Fibroblast of mammary gland (primary cell): ENCODE data around the gene KLHL4.
"Not testable (repeated sequence)": the region's sequence is repeated elsewhere in the genome, so short reads cannot be mapped to it uniquely, and the experiment has no call there.

Experiments used
- DNase-seq: peaks from one replicate; pipeline ENCODE4 v3.0.0-alpha.2; 2010; ENCODE audit warnings: low read depth
- H3K4me3 ChIP-seq: 2 replicates; pipeline ENCODE4 v1.5.1; 2011; ENCODE audit warnings: low read depth, mild to moderate bottlenecking, low read length, moderate library complexity; ENCODE audit not compliant: control insufficient read depth
- TF ChIP-seq, protein P1 (sequence below): conservative IDR thresholded peaks from 2 replicates; pipeline ENCODE4 v1.5.1; 2011; ENCODE audit warnings: low read depth, low read length, inconsistent platforms; ENCODE audit not compliant: control insufficient read depth, insufficient read depth

The KLHL4 gene

GRCh38 chrX:87693204-87693603, 175.6 kb downstream of the KLHL4 start:
- H3K4me3 ChIP-seq = no peak overlapping the region
- TF ChIP-seq, protein P1, sequence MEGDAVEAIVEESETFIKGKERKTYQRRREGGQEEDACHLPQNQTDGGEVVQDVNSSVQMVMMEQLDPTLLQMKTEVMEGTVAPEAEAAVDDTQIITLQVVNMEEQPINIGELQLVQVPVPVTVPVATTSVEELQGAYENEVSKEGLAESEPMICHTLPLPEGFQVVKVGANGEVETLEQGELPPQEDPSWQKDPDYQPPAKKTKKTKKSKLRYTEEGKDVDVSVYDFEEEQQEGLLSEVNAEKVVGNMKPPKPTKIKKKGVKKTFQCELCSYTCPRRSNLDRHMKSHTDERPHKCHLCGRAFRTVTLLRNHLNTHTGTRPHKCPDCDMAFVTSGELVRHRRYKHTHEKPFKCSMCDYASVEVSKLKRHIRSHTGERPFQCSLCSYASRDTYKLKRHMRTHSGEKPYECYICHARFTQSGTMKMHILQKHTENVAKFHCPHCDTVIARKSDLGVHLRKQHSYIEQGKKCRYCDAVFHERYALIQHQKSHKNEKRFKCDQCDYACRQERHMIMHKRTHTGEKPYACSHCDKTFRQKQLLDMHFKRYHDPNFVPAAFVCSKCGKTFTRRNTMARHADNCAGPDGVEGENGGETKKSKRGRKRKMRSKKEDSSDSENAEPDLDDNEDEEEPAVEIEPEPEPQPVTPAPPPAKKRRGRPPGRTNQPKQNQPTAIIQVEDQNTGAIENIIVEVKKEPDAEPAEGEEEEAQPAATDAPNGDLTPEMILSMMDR = no peak
- DNase-seq = no peak

DNA sequence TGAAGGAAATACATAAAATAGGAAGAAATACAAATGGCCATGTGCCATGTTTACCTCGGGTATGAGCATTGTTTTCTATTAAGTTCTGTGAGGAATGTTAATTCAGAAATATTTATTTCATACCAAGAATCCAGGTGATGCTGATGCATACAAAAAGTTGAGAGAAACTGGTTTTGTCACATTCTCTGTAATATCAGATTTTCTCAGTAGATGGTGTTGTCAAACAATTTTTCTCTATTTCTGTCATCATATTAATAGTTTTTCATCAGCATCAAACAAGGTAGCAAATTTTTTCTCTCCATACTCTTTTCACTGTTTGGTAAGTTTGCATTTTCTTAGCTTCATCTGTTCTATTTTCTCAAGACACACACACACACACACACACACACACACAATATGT, 179.8 kb downstream of the KLHL4 start:
- DNase-seq = no peak
- TF ChIP-seq, protein P1 = no peak
- H3K4me3 ChIP-seq = no peak overlapping the region

- DNase-seq = peak; percentile 19
- H3K4me3 ChIP-seq = no peak overlapping the region
- TF ChIP-seq, protein P1 = no peak
These were observed 185.2 kb downstream of the KLHL4 start for GRCh38 chrX:87702795-87703194.

DNA sequence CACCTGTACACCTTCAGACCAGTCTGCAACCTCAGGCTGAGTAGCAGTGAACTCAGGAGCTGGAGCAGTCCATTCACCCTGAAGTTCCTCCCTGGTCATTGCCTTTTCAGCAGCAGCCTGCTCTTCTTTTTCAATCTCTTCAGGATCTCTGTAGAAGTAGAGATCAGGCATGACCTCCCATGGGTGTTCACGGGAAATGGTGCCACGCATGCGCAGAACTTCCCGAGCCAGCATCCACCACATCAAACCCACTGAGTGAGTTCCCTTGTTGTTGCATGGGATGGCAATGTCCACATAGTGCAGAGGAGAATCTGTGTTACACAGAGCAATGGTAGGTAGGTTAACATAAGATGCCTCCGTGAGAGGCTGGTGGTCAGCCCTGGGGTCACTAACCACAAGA, 185.9 kb downstream of the KLHL4 start:
- DNase-seq, H3K4me3 ChIP-seq: not testable (repeated sequence)

GRCh38 chrX:87706134-87706533, 188.5 kb downstream of the KLHL4 start:
- TF ChIP-seq, protein P1 = no peak
- no peak for DNase-seq
- H3K4me3 ChIP-seq = no peak overlapping the region

- DNase-seq = no peak
- TF ChIP-seq, protein P1 = no peak
- H3K4me3 ChIP-seq = no peak overlapping the region
These were observed 193.0 kb downstream of the KLHL4 start for GRCh38 chrX:87710580-87710979.
